ENCODE data around the gene DNAH2.

DNA sequence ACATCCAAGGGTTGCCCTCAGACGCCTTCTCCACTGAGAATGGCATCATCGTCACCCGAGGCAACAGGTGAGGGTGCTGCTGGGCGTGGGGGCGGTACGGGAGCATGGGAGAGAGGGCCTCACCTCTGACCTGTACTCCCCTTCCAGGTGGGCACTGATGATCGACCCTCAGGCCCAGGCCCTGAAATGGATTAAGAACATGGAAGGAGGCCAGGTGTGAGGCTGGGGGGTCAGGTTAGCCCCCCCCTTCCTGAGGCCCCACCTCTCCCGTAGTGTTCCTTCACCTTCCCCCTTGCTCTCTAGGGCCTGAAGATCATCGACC is 100.1 kb downstream of the DNAH2 start:
- no peak for TF ChIP-seq YY1 (IDR thresholded peaks at IDR 0.05; ENCODE audit: insufficient read depth, insufficient read length)
- no peak for TF ChIP-seq SUZ12 (IDR thresholded peaks at IDR 0.05; ENCODE audit: extremely low read depth, insufficient read depth, insufficient read length)

All from NT2/D1 (cell line).